Measurements from ENCODE around the gene NFYC.

- no peak for TF ChIP-seq HOXA7 (CRISPR knock-in tag; IDR thresholded peaks at IDR 0.05; ENCODE audit: borderline replicate concordance)
- TF ChIP-seq, protein P1, sequence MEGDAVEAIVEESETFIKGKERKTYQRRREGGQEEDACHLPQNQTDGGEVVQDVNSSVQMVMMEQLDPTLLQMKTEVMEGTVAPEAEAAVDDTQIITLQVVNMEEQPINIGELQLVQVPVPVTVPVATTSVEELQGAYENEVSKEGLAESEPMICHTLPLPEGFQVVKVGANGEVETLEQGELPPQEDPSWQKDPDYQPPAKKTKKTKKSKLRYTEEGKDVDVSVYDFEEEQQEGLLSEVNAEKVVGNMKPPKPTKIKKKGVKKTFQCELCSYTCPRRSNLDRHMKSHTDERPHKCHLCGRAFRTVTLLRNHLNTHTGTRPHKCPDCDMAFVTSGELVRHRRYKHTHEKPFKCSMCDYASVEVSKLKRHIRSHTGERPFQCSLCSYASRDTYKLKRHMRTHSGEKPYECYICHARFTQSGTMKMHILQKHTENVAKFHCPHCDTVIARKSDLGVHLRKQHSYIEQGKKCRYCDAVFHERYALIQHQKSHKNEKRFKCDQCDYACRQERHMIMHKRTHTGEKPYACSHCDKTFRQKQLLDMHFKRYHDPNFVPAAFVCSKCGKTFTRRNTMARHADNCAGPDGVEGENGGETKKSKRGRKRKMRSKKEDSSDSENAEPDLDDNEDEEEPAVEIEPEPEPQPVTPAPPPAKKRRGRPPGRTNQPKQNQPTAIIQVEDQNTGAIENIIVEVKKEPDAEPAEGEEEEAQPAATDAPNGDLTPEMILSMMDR (tag by site-specific recombination; IDR thresholded peaks at IDR 0.05) = no peak
- no peak for TF ChIP-seq ZXDB (tag by site-specific recombination; IDR thresholded peaks at IDR 0.05)
- no peak for TF ChIP-seq ZBTB11 (tag by site-specific recombination; conservative IDR thresholded peaks at IDR 0.05; ENCODE audit: low read depth)
These were observed 43.6 kb downstream of the NFYC start for GRCh38 chr1:40734882-40735628.

Measured in HEK293 (cell line).